ENCODE measurements around the gene SCGB1C2.

The SCGB1C2 gene

GRCh38 chr17:173166-173911 lies 36.0 kb downstream of the SCGB1C2 start:
- CTCF ChIA-PET, result interaction anchor here (0.6 to 1.7 kb wide), 3 partner anchors 8 to 492 kb away, joined by 3 to 6 read pairs (median 3); no protein-coding TSS in a partner anchor
- POLR2A ChIA-PET, result no interaction called here
- DNase-seq (ENCODE audit: extremely low spot score), result no peak

DNA sequence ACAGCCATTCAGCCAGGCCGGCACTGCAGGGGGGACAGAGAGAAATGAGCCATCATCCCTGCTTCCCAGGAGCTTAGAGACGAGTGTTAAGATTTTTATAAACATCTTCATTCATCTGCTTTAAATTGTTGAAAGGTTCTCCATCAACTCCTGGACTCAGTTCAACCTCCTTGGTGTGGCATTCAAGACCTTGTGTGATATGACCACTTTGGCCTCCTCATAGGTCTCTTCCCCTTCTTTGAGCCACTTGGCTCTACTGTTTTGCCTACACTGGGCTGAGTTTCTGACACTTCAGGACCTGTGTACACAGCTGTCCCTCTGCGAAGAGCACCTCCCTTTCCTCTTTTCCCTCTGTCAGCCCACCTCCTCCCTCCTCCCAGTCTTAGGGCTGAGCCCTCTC lies 39.8 kb downstream of the SCGB1C2 start:
- CTCF ChIA-PET, result no interaction called here

More at GRCh38 chr17:173166-173911, 36.0 kb downstream of the SCGB1C2 start:
- TF ChIP-seq FOXM1 (IDR thresholded peaks at IDR 0.05; ENCODE audit: borderline replicate concordance) (no peak), ZNF384 (IDR thresholded peaks at IDR 0.05) (no peak), LEF1 (IDR thresholded peaks at IDR 0.05; ENCODE audit: borderline replicate concordance) (no peak), CTBP1 (IDR thresholded peaks at IDR 0.05; ENCODE audit: borderline replicate concordance) (no peak), ARNT (IDR thresholded peaks at IDR 0.05) (no peak), FOXA1 (IDR thresholded peaks at IDR 0.05) (no peak), PKNOX1 (IDR thresholded peaks at IDR 0.05) (no peak), NFRKB (IDR thresholded peaks at IDR 0.05) (no peak), L3MBTL2 (conservative IDR thresholded peaks at IDR 0.05) (no peak), HDGF (IDR thresholded peaks at IDR 0.05; ENCODE audit: borderline replicate concordance) (no peak), SP1 (IDR thresholded peaks at IDR 0.05) (no peak), BHLHE40 (IDR thresholded peaks at IDR 0.05; ENCODE audit: borderline replicate concordance) (no peak), FOXK2 (IDR thresholded peaks at IDR 0.05) (no peak), TARDBP (IDR thresholded peaks at IDR 0.05) (no peak), SUZ12 (IDR thresholded peaks at IDR 0.05) (no peak), ELF4 (IDR thresholded peaks at IDR 0.05) (no peak)

DNA sequence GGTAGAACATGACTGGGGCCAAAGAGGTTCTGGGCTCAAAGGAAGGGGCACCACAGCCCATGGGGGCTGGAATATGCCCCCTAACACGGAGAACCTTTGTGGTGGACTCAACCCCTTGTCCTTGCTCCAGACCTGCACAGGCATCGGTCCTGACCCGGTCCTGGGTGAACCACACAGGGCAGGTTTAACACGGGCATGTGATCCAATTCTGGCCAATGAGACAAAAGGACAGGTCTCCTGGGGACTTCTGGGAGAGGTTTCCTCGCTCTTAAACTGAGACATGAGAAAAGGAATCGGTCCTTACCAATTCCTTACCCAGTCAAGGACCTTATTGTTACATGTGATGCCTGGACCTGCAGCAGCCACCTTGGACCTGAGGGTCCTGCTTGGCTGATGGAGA lies 40.4 kb downstream of the SCGB1C2 start:
- CTCF ChIA-PET, result no interaction called here
- POLR2A ChIA-PET, result no interaction called here
- TF ChIP-seq ZNF384 (IDR thresholded peaks at IDR 0.05), result no peak
- TF ChIP-seq LEF1 (IDR thresholded peaks at IDR 0.05; ENCODE audit: borderline replicate concordance), result no peak
- TF ChIP-seq L3MBTL2 (conservative IDR thresholded peaks at IDR 0.05), result no peak
- TF ChIP-seq NFRKB (IDR thresholded peaks at IDR 0.05), result no peak
- no peak for TF ChIP-seq SUZ12 (IDR thresholded peaks at IDR 0.05)
- TF ChIP-seq ELF4 (IDR thresholded peaks at IDR 0.05), result no peak
- no peak for TF ChIP-seq FOXM1 (IDR thresholded peaks at IDR 0.05; ENCODE audit: borderline replicate concordance)
- TF ChIP-seq CTBP1 (IDR thresholded peaks at IDR 0.05; ENCODE audit: borderline replicate concordance), result no peak
- TF ChIP-seq PKNOX1 (IDR thresholded peaks at IDR 0.05), result no peak
- TF ChIP-seq ARNT (IDR thresholded peaks at IDR 0.05), result no peak

More for the DNA sequence above, 39.8 kb downstream of the SCGB1C2 start:
- no peak for DNase-seq (ENCODE audit: extremely low spot score)
- POLR2A ChIA-PET, result no interaction called here
- TF ChIP-seq HDGF (IDR thresholded peaks at IDR 0.05; ENCODE audit: borderline replicate concordance), result no peak
- TF ChIP-seq PKNOX1 (IDR thresholded peaks at IDR 0.05), result no peak
- TF ChIP-seq ELF4 (IDR thresholded peaks at IDR 0.05), result no peak
- no peak for TF ChIP-seq FOXA1 (IDR thresholded peaks at IDR 0.05)
- no peak for TF ChIP-seq BHLHE40 (IDR thresholded peaks at IDR 0.05; ENCODE audit: borderline replicate concordance)

DNA sequence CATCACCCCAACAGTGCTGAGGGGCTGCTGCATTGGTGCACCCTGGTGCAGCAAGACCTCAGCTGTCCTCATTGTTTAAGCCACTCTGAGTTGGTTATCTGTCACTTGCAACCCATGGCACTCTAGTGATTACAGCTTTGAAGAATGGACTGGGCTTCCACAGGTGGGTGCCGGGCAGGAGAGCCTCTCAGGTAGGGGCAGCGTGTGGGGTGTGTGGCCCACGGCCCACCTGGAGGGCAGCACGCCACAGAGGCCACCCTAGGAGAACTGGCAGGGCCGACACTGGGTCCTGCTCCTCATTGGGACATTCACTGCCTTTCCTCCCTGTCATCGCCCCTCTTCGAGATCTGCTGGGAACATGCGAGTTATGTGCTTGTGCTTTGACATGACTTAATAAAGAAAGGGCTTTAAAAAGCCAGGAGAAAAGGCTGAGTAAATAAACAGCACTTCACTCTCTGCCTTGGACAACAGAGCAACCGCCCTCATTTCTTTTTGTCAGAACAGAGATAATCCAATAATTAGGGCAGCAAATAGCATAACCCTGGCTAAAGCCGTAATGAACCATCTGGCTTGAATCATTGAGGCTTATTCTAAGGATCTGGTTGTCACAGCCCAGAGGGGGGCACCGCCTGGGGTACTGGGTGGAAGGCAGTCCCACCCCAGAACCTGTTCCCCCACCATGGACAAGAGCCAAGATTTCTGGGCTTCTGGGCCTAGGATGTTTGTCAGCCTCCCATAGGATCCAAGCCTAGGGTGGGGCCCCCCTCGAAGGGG lies 41.1 kb downstream of the SCGB1C2 start:
- DNase-seq (ENCODE audit: extremely low spot score), result no peak
- TF ChIP-seq SUZ12 (IDR thresholded peaks at IDR 0.05) (no peak), ZNF384 (IDR thresholded peaks at IDR 0.05) (no peak), PKNOX1 (IDR thresholded peaks at IDR 0.05) (no peak), TARDBP (IDR thresholded peaks at IDR 0.05) (no peak), LEF1 (IDR thresholded peaks at IDR 0.05; ENCODE audit: borderline replicate concordance) (no peak), ELF4 (IDR thresholded peaks at IDR 0.05) (no peak), FOXA1 (IDR thresholded peaks at IDR 0.05) (no peak), SP1 (IDR thresholded peaks at IDR 0.05) (no peak), CTBP1 (IDR thresholded peaks at IDR 0.05; ENCODE audit: borderline replicate concordance) (no peak), ARNT (IDR thresholded peaks at IDR 0.05) (no peak), L3MBTL2 (conservative IDR thresholded peaks at IDR 0.05) (no peak), FOXM1 (IDR thresholded peaks at IDR 0.05; ENCODE audit: borderline replicate concordance) (no peak), BHLHE40 (IDR thresholded peaks at IDR 0.05; ENCODE audit: borderline replicate concordance) (no peak), NFRKB (IDR thresholded peaks at IDR 0.05) (no peak), FOXK2 (IDR thresholded peaks at IDR 0.05) (no peak), HDGF (IDR thresholded peaks at IDR 0.05; ENCODE audit: borderline replicate concordance) (no peak)
- ChIA-PET POLR2A (no interaction called here), CTCF (no interaction called here)

More for the DNA sequence above, 40.4 kb downstream of the SCGB1C2 start:
- DNase-seq (ENCODE audit: extremely low spot score), result no peak

- no peak for DNase-seq (ENCODE audit: extremely low spot score)
- CTCF ChIA-PET, result interaction anchor here (0.6 kb wide), 1 partner anchor 130 kb away, joined by 3 read pairs; no protein-coding TSS in a partner anchor
- POLR2A ChIA-PET, result no interaction called here
- no peak for TF ChIP-seq BHLHE40 (IDR thresholded peaks at IDR 0.05; ENCODE audit: borderline replicate concordance)
- TF ChIP-seq ELF4 (IDR thresholded peaks at IDR 0.05), result no peak
- TF ChIP-seq FOXA1 (IDR thresholded peaks at IDR 0.05), result no peak
- TF ChIP-seq PKNOX1 (IDR thresholded peaks at IDR 0.05), result no peak
- TF ChIP-seq L3MBTL2 (conservative IDR thresholded peaks at IDR 0.05), result no peak
- TF ChIP-seq ARNT (IDR thresholded peaks at IDR 0.05), result no peak
- no peak for TF ChIP-seq LEF1 (IDR thresholded peaks at IDR 0.05; ENCODE audit: borderline replicate concordance)
- no peak for TF ChIP-seq NFRKB (IDR thresholded peaks at IDR 0.05)
- TF ChIP-seq HDGF (IDR thresholded peaks at IDR 0.05; ENCODE audit: borderline replicate concordance), result no peak
- TF ChIP-seq FOXM1 (IDR thresholded peaks at IDR 0.05; ENCODE audit: borderline replicate concordance), result no peak
These were observed 41.7 kb downstream of the SCGB1C2 start for GRCh38 chr17:179066-179432.

All from HEK293T (cell line).